Skeletal muscle cell (primary cell): ENCODE measurements around the gene RSPH10B.
"Not testable (repeated sequence)": the region's sequence is repeated elsewhere in the genome, so short reads cannot be mapped to it uniquely, and the experiment has no call there.

Source experiments
- DNase-seq: peaks from one replicate; pipeline ENCODE4 v3.0.0-alpha.2; 2010; ENCODE audit warnings: low read depth
- H3K4me3 ChIP-seq: 2 replicates; pipeline ENCODE4 v1.5.1; 2011; ENCODE audit warnings: low read depth, mild to moderate bottlenecking, control low read depth, low read length, moderate library complexity

RSPH10B gene

GRCh38 chr7:5970347-5970911 lies at the start of gene RSPH10B:
Gene RSPH10B, minus strand, starts transcription at chr7:5970689. Its CDS starts 3,573 bp downstream, at chr7:5967116.
- not testable (repeated sequence) for DNase-seq
- H3K4me3 ChIP-seq, result peak within 1 kb of the TSS; percentile 27

GRCh38 chr7:6016653-6016966 lies 46.1 kb upstream of the RSPH10B start:
- DNase-seq, result no peak
- H3K4me3 ChIP-seq, result no peak overlapping the region

- peak; percentile 99 for DNase-seq
- H3K4me3 ChIP-seq, result no peak overlapping the region
Observed at GRCh38 chr7:6015917-6016652, 45.6 kb upstream of the RSPH10B start.

- no peak for DNase-seq
- no peak overlapping the region for H3K4me3 ChIP-seq
Observed at GRCh38 chr7:6012355-6013104, 42.0 kb upstream of the RSPH10B start.

GRCh38 chr7:6011541-6011940 lies 41.1 kb upstream of the RSPH10B start:
- H3K4me3 ChIP-seq, result no peak overlapping the region
- no peak for DNase-seq

GRCh38 chr7:6010370-6010769 lies 39.9 kb upstream of the RSPH10B start:
- DNase-seq, result not testable (repeated sequence)
- peak overlapping the region; percentile 91 for H3K4me3 ChIP-seq

GRCh38 chr7:6008668-6009611 lies 38.5 kb upstream of the RSPH10B start, which contains the start of the genes AIMP2 and PMS2:
Gene AIMP2, plus strand, starts transcription at chr7:6009272. Its CDS starts 92 bp downstream, at chr7:6009364.
Gene PMS2, minus strand, starts transcription at chr7:6009049. Its CDS starts 30 bp downstream, at chr7:6009019.
- peak within 1 kb of the TSS; percentile 91 for H3K4me3 ChIP-seq
- DNase-seq, result peak; percentile 91

GRCh38 chr7:6007835-6008590 lies 37.5 kb upstream of the RSPH10B start:
- H3K4me3 ChIP-seq, result peak overlapping the region; percentile 91
- DNase-seq, result not testable (repeated sequence)

- no peak overlapping the region for H3K4me3 ChIP-seq
Observed at GRCh38 chr7:6007386-6007785, 36.9 kb upstream of the RSPH10B start.

GRCh38 chr7:5997210-5997808 lies 26.8 kb upstream of the RSPH10B start:
- H3K4me3 ChIP-seq, result no peak overlapping the region
- DNase-seq, result no peak

More at GRCh38 chr7:6007386-6007785, 36.9 kb upstream of the RSPH10B start:
- DNase-seq, result no peak

GRCh38 chr7:5987061-5987460 lies 16.6 kb upstream of the RSPH10B start:
- DNase-seq, H3K4me3 ChIP-seq: not testable (repeated sequence)

GRCh38 chr7:5979680-5980314 lies 9.3 kb upstream of the RSPH10B start:
- DNase-seq, result not testable (repeated sequence)

GRCh38 chr7:5973580-5973979 lies 3.1 kb upstream of the RSPH10B start:
- DNase-seq, result not testable (repeated sequence)

More at GRCh38 chr7:5979680-5980314, 9.3 kb upstream of the RSPH10B start:
- H3K4me3 ChIP-seq, result not testable (repeated sequence)

GRCh38 chr7:5963810-5964209 lies 6.7 kb downstream of the RSPH10B start:
- not testable (repeated sequence) for H3K4me3 ChIP-seq, DNase-seq

More at GRCh38 chr7:5973580-5973979, 3.1 kb upstream of the RSPH10B start:
- not testable (repeated sequence) for H3K4me3 ChIP-seq

GRCh38 chr7:5963205-5963604 lies 7.3 kb downstream of the RSPH10B start:
- not testable (repeated sequence) for H3K4me3 ChIP-seq, DNase-seq

- H3K4me3 ChIP-seq, DNase-seq: not testable (repeated sequence)
Observed at GRCh38 chr7:5934945-5935450, 35.5 kb downstream of the RSPH10B start.

GRCh38 chr7:5931905-5932644 lies 38.4 kb downstream of the RSPH10B start:
- DNase-seq, result peak; percentile 11
- H3K4me3 ChIP-seq, result not testable (repeated sequence)
